Parathyroid adenoma (tissue), 2 donors: ENCODE data around the gene KLF2.

Source experiments
- H2AFZ ChIP-seq: fragments of 300-600 bp; sonication (generic); one replicate; pipeline ENCODE4 v1.7.0; 2017; ENCODE audit warnings: antibody characterized with exemption, mild to moderate bottlenecking
- H3K27ac ChIP-seq: fragments of 300-600 bp; sonication (generic); one replicate; pipeline ENCODE4 v1.7.0; 2017
- H3K27me3 ChIP-seq: fragments of 300-600 bp; sonication (generic); one replicate; pipeline ENCODE4 v1.7.0; 2017; ENCODE audit warnings: low read length; ENCODE audit not compliant: control insufficient read depth, insufficient read depth
- H3K36me3 ChIP-seq: fragments of 300-600 bp; sonication (generic); one replicate; pipeline ENCODE4 v1.7.0; 2017; ENCODE audit warnings: low read length; ENCODE audit not compliant: control insufficient read depth, insufficient read depth
- H3K4me1 ChIP-seq: fragments of 300-600 bp; sonication (generic); one replicate; pipeline ENCODE4 v1.7.0; 2017; ENCODE audit warnings: control low read depth
- H3K4me2 ChIP-seq: fragments of 300-600 bp; sonication (generic); one replicate; pipeline ENCODE4 v1.7.0; 2017; ENCODE audit warnings: low read length
- H3K4me3 ChIP-seq: fragments of 300-600 bp; sonication (generic); one replicate; pipeline ENCODE4 v1.7.0; 2017; ENCODE audit warnings: low read depth, low read length
- H3K79me2 ChIP-seq: fragments of 300-600 bp; sonication (generic); one replicate; pipeline ENCODE4 v1.7.0; 2017; ENCODE audit warnings: control low read depth
- H3K9ac ChIP-seq: fragments of 300-600 bp; sonication (generic); one replicate; pipeline ENCODE4 v1.7.0; 2017; ENCODE audit warnings: mild to moderate bottlenecking
- H3K9me3 ChIP-seq: fragments of 300-600 bp; sonication (generic); one replicate; pipeline ENCODE4 v1.7.0; 2017; ENCODE audit warnings: low read length; ENCODE audit not compliant: control insufficient read depth
- CTCF ChIP-seq: fragments of 300-600 bp; sonication (generic); IDR thresholded peaks from one replicate; pipeline ENCODE4 v1.7.0; 2017; ENCODE audit warnings: antibody characterized with exemption, mild to moderate bottlenecking
- donor health status: primary hyperparathyroidism.

Gene KLF2

DNA sequence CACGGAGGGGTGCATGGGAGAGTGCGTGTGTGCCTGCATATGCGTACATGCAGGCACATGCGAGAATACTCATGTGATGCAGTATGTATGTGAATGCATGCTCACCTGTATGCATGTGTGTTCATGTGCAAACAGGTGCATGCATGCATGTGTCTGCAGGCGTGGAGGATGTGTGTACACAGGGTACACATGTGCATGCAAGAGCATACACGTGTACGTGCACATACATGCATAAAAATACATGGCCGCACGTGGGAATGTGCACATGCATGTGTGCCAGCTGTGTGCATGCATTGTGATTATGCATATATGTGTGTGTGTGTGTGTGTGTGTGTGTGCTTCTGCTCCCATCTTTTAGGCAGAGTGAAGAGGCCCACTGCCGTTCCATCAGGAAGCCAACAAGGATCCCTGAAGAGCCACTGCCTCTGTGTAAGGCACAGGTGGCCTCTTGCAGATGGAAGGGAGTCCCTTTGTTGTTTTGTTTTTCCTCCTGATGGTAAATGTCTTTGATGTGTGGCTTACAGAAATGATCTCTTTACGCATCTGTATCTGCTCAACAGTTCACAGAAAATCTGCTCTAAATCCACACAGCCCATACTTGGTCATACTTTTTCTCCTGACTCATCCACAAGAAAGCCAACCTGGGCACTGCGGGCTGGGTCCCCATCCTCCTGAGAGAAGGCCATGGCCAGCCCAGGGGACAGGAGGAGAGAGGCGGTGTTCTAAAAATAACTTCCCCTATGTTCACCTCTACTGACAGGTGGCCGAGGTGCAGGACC, 50.7 kb downstream of the KLF2 start:
- no peaks in the 10 kb centered on the region for H3K36me3 ChIP-seq
- no peaks in the 10 kb centered on the region for H3K9me3 ChIP-seq
- H3K79me2 ChIP-seq = peaks cover 5% of the 10 kb centered on the region
- no peak for TF ChIP-seq CTCF
- H3K4me2 ChIP-seq = no peak overlapping the region
- no peak overlapping the region for H3K27ac ChIP-seq
- no peak overlapping the region for H3K9ac ChIP-seq
- H2AFZ ChIP-seq = no peak overlapping the region
- H3K4me3 ChIP-seq = no peak overlapping the region
- H3K4me1 ChIP-seq = peaks cover 3% of the 10 kb centered on the region
- no peaks in the 10 kb centered on the region for H3K27me3 ChIP-seq

DNA sequence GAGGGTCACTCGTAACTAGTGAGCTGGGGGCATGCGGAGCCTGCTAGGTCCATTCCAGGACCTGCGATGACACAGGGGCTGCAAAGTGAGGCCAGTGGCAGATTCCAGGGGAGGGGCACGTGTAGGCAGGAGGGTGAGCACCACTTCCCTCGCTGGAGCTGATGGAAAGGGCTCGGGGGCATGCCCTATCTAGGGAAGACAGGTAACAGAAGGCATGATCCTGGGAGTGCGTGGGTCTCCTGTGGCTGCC, 51.2 kb downstream of the KLF2 start:
- H3K9ac ChIP-seq = no peak overlapping the region
- H3K4me2 ChIP-seq = no peak overlapping the region
- H3K27me3 ChIP-seq = no peaks in the 10 kb centered on the region
- no peaks in the 10 kb centered on the region for H3K36me3 ChIP-seq
- no peak overlapping the region for H3K4me3 ChIP-seq
- TF ChIP-seq CTCF = no peak
- no peak overlapping the region for H2AFZ ChIP-seq
- peaks cover 3% of the 10 kb centered on the region for H3K4me1 ChIP-seq
- no peaks in the 10 kb centered on the region for H3K9me3 ChIP-seq
- no peak overlapping the region for H3K27ac ChIP-seq
- H3K79me2 ChIP-seq = peaks cover 7% of the 10 kb centered on the region

DNA sequence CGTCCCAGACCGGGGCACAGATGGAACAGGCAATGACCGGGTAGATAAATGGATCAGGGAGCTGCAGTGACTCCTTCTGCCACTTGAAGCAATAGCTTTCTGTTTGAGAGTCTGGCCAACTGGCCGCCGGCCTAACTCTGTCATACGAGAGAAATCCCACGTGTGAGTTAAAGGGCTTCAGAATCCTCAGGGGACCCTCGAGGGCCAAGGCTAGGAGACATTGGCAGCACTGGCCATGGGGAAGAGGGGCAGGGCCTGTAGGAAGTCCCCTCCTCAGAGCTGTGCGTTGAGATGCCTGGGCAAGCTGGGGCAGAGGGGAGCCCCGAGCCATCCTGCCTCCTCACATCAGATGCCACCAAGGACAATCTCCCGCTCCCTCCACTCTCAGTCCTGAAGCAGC, 51.6 kb downstream of the KLF2 start:
- H3K4me1 ChIP-seq = peaks cover 3% of the 10 kb centered on the region
- TF ChIP-seq CTCF = no peak
- no peak overlapping the region for H3K9ac ChIP-seq
- H3K27ac ChIP-seq = no peak overlapping the region
- H3K36me3 ChIP-seq = no peaks in the 10 kb centered on the region
- no peaks in the 10 kb centered on the region for H3K9me3 ChIP-seq
- H2AFZ ChIP-seq = no peak overlapping the region
- H3K4me2 ChIP-seq = no peak overlapping the region
- H3K27me3 ChIP-seq = no peaks in the 10 kb centered on the region
- no peak overlapping the region for H3K4me3 ChIP-seq
- peaks cover 9% of the 10 kb centered on the region for H3K79me2 ChIP-seq

DNA sequence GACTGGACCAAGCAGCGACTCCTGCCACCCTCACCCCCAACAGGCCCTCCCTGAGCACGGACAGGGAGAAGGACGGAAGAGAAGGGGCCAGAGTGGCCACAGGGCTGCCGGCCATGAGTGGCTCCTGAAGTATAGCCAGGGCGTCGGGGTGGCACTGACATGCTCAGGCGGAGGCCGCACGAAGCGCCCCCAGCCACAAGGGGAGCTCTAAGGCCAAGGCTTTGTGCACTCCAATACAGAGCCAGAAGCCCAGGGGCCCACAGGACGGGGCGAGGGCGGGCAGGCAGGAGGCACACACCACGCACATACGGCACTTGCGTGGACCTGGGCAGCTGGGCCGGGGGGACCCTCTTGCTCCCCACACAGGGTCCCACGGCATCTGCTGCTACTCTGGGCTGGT, 52.0 kb downstream of the KLF2 start:
- no peak overlapping the region for H3K9ac ChIP-seq
- H3K36me3 ChIP-seq = no peaks in the 10 kb centered on the region
- H3K4me2 ChIP-seq = no peak overlapping the region
- peak; percentile 9 for TF ChIP-seq CTCF
- H3K4me1 ChIP-seq = peaks cover 4% of the 10 kb centered on the region
- H3K27ac ChIP-seq = no peak overlapping the region
- H2AFZ ChIP-seq = no peak overlapping the region
- H3K27me3 ChIP-seq = no peaks in the 10 kb centered on the region
- peaks cover 12% of the 10 kb centered on the region for H3K79me2 ChIP-seq
- H3K9me3 ChIP-seq = no peaks in the 10 kb centered on the region
- no peak overlapping the region for H3K4me3 ChIP-seq

DNA sequence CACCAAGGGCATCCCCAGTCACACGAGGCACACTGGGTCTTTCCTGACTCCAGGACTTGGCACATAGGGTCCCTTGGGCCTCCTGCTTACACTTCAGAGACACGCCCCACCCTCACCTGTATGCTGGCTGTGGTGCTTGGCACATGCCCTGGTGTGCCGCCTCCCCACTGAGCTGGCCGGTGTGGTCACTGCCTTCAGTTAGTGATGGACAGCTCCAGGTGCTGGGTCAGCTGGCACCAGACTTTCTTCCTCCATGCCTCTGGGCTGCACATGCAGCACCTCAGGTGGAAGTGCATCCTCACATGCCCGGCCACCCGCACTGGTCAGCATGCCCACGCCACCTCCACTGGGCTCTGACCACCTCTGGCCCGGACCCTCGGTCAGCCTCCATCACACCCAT, 52.9 kb downstream of the KLF2 start:
- no peak overlapping the region for H3K4me3 ChIP-seq
- H3K27ac ChIP-seq = no peak overlapping the region
- H3K4me2 ChIP-seq = no peak overlapping the region
- no peaks in the 10 kb centered on the region for H3K36me3 ChIP-seq
- no peak overlapping the region for H3K9ac ChIP-seq
- H2AFZ ChIP-seq = no peak overlapping the region
- peaks cover 4% of the 10 kb centered on the region for H3K4me1 ChIP-seq
- H3K9me3 ChIP-seq = no peaks in the 10 kb centered on the region
- H3K79me2 ChIP-seq = peaks cover 12% of the 10 kb centered on the region
- no peaks in the 10 kb centered on the region for H3K27me3 ChIP-seq
- no peak for TF ChIP-seq CTCF
